A673 (cell line): ENCODE results near the gene VAV2. TPM values are rescaled to one million over a fixed set of nuclear protein-coding genes. Genes with fewer than 3 reads are reported as not detected.

Experiments
- BruUV-seq: library from RNA; stranded (reverse); fragments of 400-500 nt; replicated peaks from 2 replicates; lab custom pipeline; 2021; lab: Mats Ljungman, UMichigan
- CTCF ChIA-PET: fragments of 300-600 bp; sonication (Branson Sonifier 250); formaldehyde crosslinking; loops from one replicate; lab custom pipeline; 2022; ENCODE audit warnings: antibody characterized with exemption; lab: Charles Lee
- POLR2A ChIA-PET: fragments of 300-600 bp; sonication (Branson Sonifier 250); formaldehyde crosslinking; loops from one replicate; lab custom pipeline; 2022; ENCODE audit warnings: antibody characterized with exemption; ENCODE audit not compliant: low non-redundant PET; lab: Charles Lee
- DNase-seq: peaks from one replicate; pipeline ENCODE4 v3.0.0-alpha.2; 2015; ENCODE audit warnings: low spot score
- H3K27ac ChIP-seq: fragments of 200-600 bp; sonication (generic); 2 replicates; pipeline ENCODE4 v1.5.1; 2016; ENCODE audit warnings: mixed run types, low read depth, mild to moderate bottlenecking, mixed read lengths, antibody characterized with exemption, low read length; ENCODE audit not compliant: poor library complexity, severe bottlenecking
- H3K27me3 ChIP-seq: fragments of 200-600 bp; sonication (generic); replicated peaks from 2 replicates; pipeline ENCODE4 v1.6.1; 2017; ENCODE audit warnings: mixed run types, low read depth, mild to moderate bottlenecking, mixed read lengths, antibody characterized with exemption, low read length; ENCODE audit not compliant: insufficient read depth, poor library complexity
- H3K36me3 ChIP-seq: fragments of 200-600 bp; sonication (generic); 2 replicates; pipeline ENCODE4 v1.6.1; 2016; ENCODE audit warnings: mixed run types, mild to moderate bottlenecking, mixed read lengths, antibody characterized with exemption, low read length; ENCODE audit not compliant: insufficient read depth, poor library complexity, severe bottlenecking
- H3K4me1 ChIP-seq: fragments of 200-600 bp; sonication (generic); 2 replicates; pipeline ENCODE4 v1.6.1; 2017; ENCODE audit warnings: mixed run types, mild to moderate bottlenecking, mixed read lengths, antibody characterized with exemption, low read length; ENCODE audit not compliant: insufficient read depth, poor library complexity, severe bottlenecking
- H3K4me3 ChIP-seq: fragments of 200-600 bp; sonication (generic); 2 replicates; pipeline ENCODE4 v1.5.1; 2016; ENCODE audit warnings: low read depth, mixed run types, mild to moderate bottlenecking, mixed read lengths, low read length; ENCODE audit not compliant: poor library complexity, severe bottlenecking
- H3K9me3 ChIP-seq: fragments of 200-600 bp; sonication (generic); 2 replicates; pipeline ENCODE4 v1.6.1; 2016; ENCODE audit warnings: mixed run types, low read depth, mild to moderate bottlenecking, mixed read lengths, antibody characterized with exemption, low read length; ENCODE audit not compliant: poor library complexity, severe bottlenecking
- EZH2 ChIP-seq: fragments of 200-600 bp; sonication (generic); IDR thresholded peaks from 2 replicates; pipeline ENCODE4 v1.6.1; 2017; ENCODE audit warnings: borderline replicate concordance, low read depth, mild to moderate bottlenecking, mixed read lengths, antibody characterized with exemption, low read length; ENCODE audit not compliant: poor library complexity, severe bottlenecking
- intact Hi-C: fragments of 100-400 bp; cut with micrococcal nuclease; formaldehyde crosslinking; loops from one replicate; pipeline ENCODE4 v1.10.0; 2022; ENCODE audit not compliant: unreplicated experiment
- total RNA-seq: library from RNA; stranded (reverse); gene quantifications from 2 replicates; pipeline ENCODE4 v1.2.3, GENCODE V29; 2021
- TF ChIP-seq, protein P1 (sequence below): fragments of 300-800, 200-600 bp; sonication (generic); conservative IDR thresholded peaks from 2 replicates; pipeline ENCODE4 v1.5.1; 2017; ENCODE audit warnings: low read depth, mild to moderate bottlenecking, antibody characterized with exemption, low read length, moderate library complexity, mixed read lengths

The VAV2 gene
- total RNA-seq, 1 experiment from 2014 or later, result 16.4 TPM

- intact Hi-C loops, result no loop called here
- ChIA-PET POLR2A (no interaction called here), CTCF (no interaction called here)
- Histone ChIP-seq H3K27ac (no peak overlapping the region), H3K36me3 (peaks cover 6% of the 10 kb centered on the region), H3K4me1 (no peaks in the 10 kb centered on the region), H3K27me3 (no peaks in the 10 kb centered on the region), H3K4me3 (no peak overlapping the region), H3K9me3 (no peaks in the 10 kb centered on the region)
- BruUV-seq, result no TSS peak
- DNase-seq, result no peak
- no peak for TF ChIP-seq EZH2
- TF ChIP-seq, protein P1, sequence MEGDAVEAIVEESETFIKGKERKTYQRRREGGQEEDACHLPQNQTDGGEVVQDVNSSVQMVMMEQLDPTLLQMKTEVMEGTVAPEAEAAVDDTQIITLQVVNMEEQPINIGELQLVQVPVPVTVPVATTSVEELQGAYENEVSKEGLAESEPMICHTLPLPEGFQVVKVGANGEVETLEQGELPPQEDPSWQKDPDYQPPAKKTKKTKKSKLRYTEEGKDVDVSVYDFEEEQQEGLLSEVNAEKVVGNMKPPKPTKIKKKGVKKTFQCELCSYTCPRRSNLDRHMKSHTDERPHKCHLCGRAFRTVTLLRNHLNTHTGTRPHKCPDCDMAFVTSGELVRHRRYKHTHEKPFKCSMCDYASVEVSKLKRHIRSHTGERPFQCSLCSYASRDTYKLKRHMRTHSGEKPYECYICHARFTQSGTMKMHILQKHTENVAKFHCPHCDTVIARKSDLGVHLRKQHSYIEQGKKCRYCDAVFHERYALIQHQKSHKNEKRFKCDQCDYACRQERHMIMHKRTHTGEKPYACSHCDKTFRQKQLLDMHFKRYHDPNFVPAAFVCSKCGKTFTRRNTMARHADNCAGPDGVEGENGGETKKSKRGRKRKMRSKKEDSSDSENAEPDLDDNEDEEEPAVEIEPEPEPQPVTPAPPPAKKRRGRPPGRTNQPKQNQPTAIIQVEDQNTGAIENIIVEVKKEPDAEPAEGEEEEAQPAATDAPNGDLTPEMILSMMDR, result no peak
These were observed 215.9 kb downstream of the VAV2 start for GRCh38 chr9:133775951-133776905.

DNA sequence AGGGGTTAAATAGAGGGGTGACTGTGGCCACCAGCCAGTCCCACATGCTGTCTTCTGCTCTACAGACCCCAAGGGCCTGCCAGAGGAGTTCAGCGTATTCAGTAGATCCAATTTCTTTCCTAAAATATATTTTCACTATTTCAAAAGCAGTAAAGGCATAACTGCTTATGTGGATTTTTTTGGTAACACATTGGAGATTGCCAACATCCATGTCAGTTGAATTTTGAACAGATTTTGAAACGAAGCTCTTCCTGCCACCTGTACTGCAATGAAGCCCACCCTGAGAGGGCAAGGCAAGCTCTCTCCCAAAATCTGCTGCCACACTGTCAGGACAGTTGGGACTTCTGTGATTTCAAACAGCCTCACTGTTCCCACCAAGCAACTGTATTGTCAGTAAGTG is 216.8 kb downstream of the VAV2 start:
- intact Hi-C loops, result no loop called here
- H3K9me3 ChIP-seq, result no peaks in the 10 kb centered on the region
- ChIA-PET POLR2A (no interaction called here), CTCF (no interaction called here)
- no peak for TF ChIP-seq EZH2
- TF ChIP-seq, protein P1, result no peak
- H3K36me3 ChIP-seq, result peaks cover 6% of the 10 kb centered on the region
- no peak overlapping the region for H3K27ac ChIP-seq
- no TSS peak for BruUV-seq
- no peaks in the 10 kb centered on the region for H3K4me1 ChIP-seq
- no peak for DNase-seq
- H3K4me3 ChIP-seq, result no peak overlapping the region
- no peaks in the 10 kb centered on the region for H3K27me3 ChIP-seq

DNA sequence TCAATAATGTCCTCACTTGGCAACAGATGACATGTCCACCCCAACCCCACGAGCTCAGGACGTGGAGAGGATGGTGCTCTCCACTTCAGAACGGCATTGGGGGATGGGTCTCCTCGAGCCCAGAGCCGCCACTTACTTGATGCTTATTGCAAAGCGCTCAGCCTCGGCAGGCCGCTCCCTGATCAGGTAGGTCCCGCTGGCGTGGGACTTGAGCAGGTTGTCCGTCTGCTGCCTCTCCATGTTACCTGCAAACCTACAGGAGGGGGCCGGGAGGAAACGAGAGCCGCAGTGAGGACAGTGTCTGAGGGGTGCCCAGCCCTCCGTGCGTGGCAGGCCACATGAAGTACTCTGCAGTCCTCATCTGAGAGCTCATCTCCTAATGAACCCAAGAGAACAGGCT is 217.3 kb downstream of the VAV2 start:
- no peak for DNase-seq
- intact Hi-C loops, result no loop called here
- ChIA-PET POLR2A (no interaction called here), CTCF (no interaction called here)
- no TSS peak for BruUV-seq
- H3K4me3 ChIP-seq, result no peak overlapping the region
- no peaks in the 10 kb centered on the region for H3K9me3 ChIP-seq
- H3K27me3 ChIP-seq, result no peaks in the 10 kb centered on the region
- H3K4me1 ChIP-seq, result no peaks in the 10 kb centered on the region
- no peak for TF ChIP-seq EZH2
- TF ChIP-seq, protein P1, result no peak
- H3K27ac ChIP-seq, result no peak overlapping the region
- peaks cover 6% of the 10 kb centered on the region for H3K36me3 ChIP-seq
